OCI-LY7 (cell line): ENCODE data around the gene INPP5A. TPM values are rescaled to one million over a fixed set of nuclear protein-coding genes. Genes with fewer than 3 reads are reported as not detected.
"Not testable (repeated sequence)": the region's sequence is repeated elsewhere in the genome, so short reads cannot be mapped to it uniquely, and the experiment has no call there.

Experiments used
- BruUV-seq: library from RNA; stranded (reverse); fragments of 400-500 nt; replicated peaks from 2 replicates; lab custom pipeline; 2021; lab: Mats Ljungman, UMichigan
- CTCF ChIA-PET: fragments of 300-600 bp; sonication (Branson Sonifier 250); formaldehyde crosslinking; loops from one replicate; lab custom pipeline; 2022; ENCODE audit warnings: antibody characterized with exemption; ENCODE audit not compliant: unreplicated experiment; lab: Charles Lee
- POLR2A ChIA-PET: fragments of 300-600 bp; sonication (Branson Sonifier 250); formaldehyde crosslinking; loops from one replicate; lab custom pipeline; 2022; ENCODE audit warnings: antibody characterized with exemption; lab: Charles Lee
- DNase-seq: peaks from one replicate; pipeline ENCODE4 v3.0.0-alpha.2; 2015; ENCODE audit warnings: low spot score
- H2AFZ ChIP-seq: fragments of 200-600 bp; sonication (generic), shearing (Covaris generic); 2 replicates; pipeline ENCODE4 v1.6.1; 2014; ENCODE audit warnings: mild to moderate bottlenecking, antibody characterized with exemption, low read length, moderate library complexity
- H3K27ac ChIP-seq: fragments of 200-600 bp; sonication (generic); 2 replicates; pipeline ENCODE4 v1.5.1; 2014; ENCODE audit warnings: mixed run types, low read depth, mild to moderate bottlenecking, moderate library complexity, low read length, inconsistent platforms; ENCODE audit not compliant: poor library complexity, severe bottlenecking
- H3K36me3 ChIP-seq: fragments of 200-600 bp; sonication (generic); 2 replicates; pipeline ENCODE4 v1.6.1; 2014; ENCODE audit warnings: mild to moderate bottlenecking, antibody characterized with exemption, low read length, moderate library complexity, mixed read lengths; ENCODE audit not compliant: insufficient read depth
- H3K4me1 ChIP-seq: fragments of 200-600 bp; sonication (generic); 2 replicates; pipeline ENCODE4 v1.5.1; 2014; ENCODE audit warnings: mild to moderate bottlenecking, low read length; ENCODE audit not compliant: insufficient read depth, poor library complexity, severe bottlenecking
- H3K4me2 ChIP-seq: fragments of 200-600 bp; sonication (generic); 2 replicates; pipeline ENCODE4 v1.6.1; 2014; ENCODE audit warnings: mild to moderate bottlenecking, low read length
- H3K4me3 ChIP-seq: fragments of 200-600 bp; sonication (generic); 2 replicates; pipeline ENCODE4 v1.5.1; 2014; ENCODE audit warnings: mild to moderate bottlenecking, low read depth, low read length; ENCODE audit not compliant: poor library complexity, severe bottlenecking
- H3K79me2 ChIP-seq: fragments of 200-600 bp; sonication (generic); 2 replicates; pipeline ENCODE4 v1.6.1; 2016; ENCODE audit warnings: low read depth, mild to moderate bottlenecking, low read length, moderate library complexity, mixed read lengths; ENCODE audit not compliant: insufficient read depth
- H3K9me2 ChIP-seq: fragments of 200-600 bp; sonication (generic); 2 replicates; pipeline ENCODE4 v1.6.1; 2016; ENCODE audit warnings: mild to moderate bottlenecking, low read length, mixed read lengths; ENCODE audit not compliant: insufficient read depth
- H3K9me3 ChIP-seq: fragments of 200-600 bp; sonication (generic); 2 replicates; pipeline ENCODE4 v1.6.1; 2014; ENCODE audit warnings: mild to moderate bottlenecking, mixed run types, low read length, mixed read lengths
- H4K20me1 ChIP-seq: fragments of 200-600 bp; sonication (generic); 2 replicates; pipeline ENCODE4 v1.6.1; 2014; ENCODE audit warnings: mild to moderate bottlenecking, antibody characterized with exemption, low read length, moderate library complexity, mixed read lengths; ENCODE audit not compliant: insufficient read depth
- CTCF ChIP-seq: fragments of 200-600 bp; sonication (generic); conservative IDR thresholded peaks from 2 replicates; pipeline ENCODE4 v1.5.1; 2014; ENCODE audit warnings: mild to moderate bottlenecking, antibody characterized with exemption, low read length, moderate library complexity, mixed read lengths
- EZH2phosphoT487 ChIP-seq: fragments of 200-600 bp; sonication (generic); IDR thresholded peaks from 2 replicates; pipeline ENCODE4 v1.6.1; 2018; ENCODE audit warnings: low read depth, borderline replicate concordance, mild to moderate bottlenecking, mixed run types, antibody characterized with exemption, low read length, moderate library complexity, mixed read lengths
- intact Hi-C: fragments of 100-400 bp; cut with micrococcal nuclease; formaldehyde crosslinking; loops from one replicate; pipeline ENCODE4 v1.10.0; 2022; ENCODE audit not compliant: unreplicated experiment
- total RNA-seq, 2 experiments: library from RNA; depleted of rRNA in 1 of 2; stranded (reverse); fragments of >200 nt in 1 of 2; shearing (Covaris generic) in 1 of 2; gene quantifications; 2 replicates each; pipeline ENCODE4 v1.2.3, GENCODE V29; 2014 to 2022

The INPP5A gene
- total RNA-seq, 2 experiments from 2014 or later = 14.5 to 18.4 TPM

DNA sequence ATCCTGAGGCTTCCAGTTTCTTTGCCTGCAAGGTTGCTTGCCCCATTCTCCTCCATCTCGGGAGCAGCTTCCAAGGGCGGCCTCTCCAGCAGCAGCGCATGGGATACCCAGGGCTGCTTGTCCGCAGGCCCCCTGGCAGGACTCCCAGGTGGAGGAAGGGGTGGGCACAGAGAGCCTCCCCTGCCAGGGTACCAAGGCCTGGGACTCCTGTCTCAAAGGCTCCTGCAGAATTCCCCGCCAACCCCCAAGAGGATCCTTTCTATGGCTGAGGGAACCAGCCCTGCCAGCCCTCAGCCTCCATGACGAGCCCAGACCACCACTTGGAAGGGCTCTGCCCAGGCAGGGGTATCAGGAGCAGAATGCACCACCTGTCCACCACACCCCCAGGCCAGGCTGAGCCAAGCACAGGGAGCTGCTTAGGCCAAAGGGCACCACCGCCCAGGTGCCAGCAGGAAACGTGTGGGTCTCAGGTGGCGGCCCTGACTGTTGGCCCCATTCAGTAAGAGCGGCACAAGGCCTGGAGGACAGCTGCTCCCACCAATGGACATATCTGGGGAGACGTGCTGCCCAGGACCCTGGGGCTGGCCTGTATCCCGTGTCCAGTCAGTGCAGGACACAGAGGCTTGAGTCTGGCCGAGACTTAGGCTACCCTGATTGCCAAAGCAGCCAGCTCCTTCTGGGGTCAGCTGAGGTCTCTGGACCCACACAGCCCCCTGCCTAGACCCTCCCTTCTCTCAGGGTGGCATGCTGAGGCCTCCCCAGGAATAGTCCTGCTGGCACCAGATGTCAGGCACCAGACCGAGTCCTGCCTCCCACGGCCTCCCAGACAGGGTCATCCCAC, 33.8 kb upstream of the INPP5A start:
- TF ChIP-seq CTCF (no peak), EZH2phosphoT487 (no peak)
- Histone ChIP-seq H3K4me2 (no peak overlapping the region), H3K79me2 (no peaks in the 10 kb centered on the region), H3K9me3 (no peaks in the 10 kb centered on the region), H2AFZ (no peak overlapping the region), H3K4me3 (no peak overlapping the region), H3K9me2 (no peaks in the 10 kb centered on the region), H3K36me3 (no peaks in the 10 kb centered on the region), H4K20me1 (no peaks in the 10 kb centered on the region), H3K27ac (no peak overlapping the region), H3K4me1 (no peaks in the 10 kb centered on the region)
- no peak for DNase-seq
- intact Hi-C loops = no loop called here
- no TSS peak for BruUV-seq
- CTCF ChIA-PET = no interaction called here
- POLR2A ChIA-PET = no interaction called here

- ChIA-PET POLR2A (no interaction called here), CTCF (no interaction called here)
- Histone ChIP-seq H2AFZ (no peak overlapping the region), H3K4me3 (no peak overlapping the region), H3K4me1 (no peaks in the 10 kb centered on the region), H4K20me1 (no peaks in the 10 kb centered on the region), H3K9me2 (no peaks in the 10 kb centered on the region), H3K9me3 (no peaks in the 10 kb centered on the region), H3K4me2 (no peak overlapping the region), H3K27ac (no peak overlapping the region), H3K79me2 (no peaks in the 10 kb centered on the region), H3K36me3 (no peaks in the 10 kb centered on the region)
- BruUV-seq = no TSS peak
- intact Hi-C loops = no loop called here
- DNase-seq = no peak
- TF ChIP-seq CTCF (no peak), EZH2phosphoT487 (no peak)
Observed at GRCh38 chr10:132504501-132505272, 32.9 kb upstream of the INPP5A start.

DNA sequence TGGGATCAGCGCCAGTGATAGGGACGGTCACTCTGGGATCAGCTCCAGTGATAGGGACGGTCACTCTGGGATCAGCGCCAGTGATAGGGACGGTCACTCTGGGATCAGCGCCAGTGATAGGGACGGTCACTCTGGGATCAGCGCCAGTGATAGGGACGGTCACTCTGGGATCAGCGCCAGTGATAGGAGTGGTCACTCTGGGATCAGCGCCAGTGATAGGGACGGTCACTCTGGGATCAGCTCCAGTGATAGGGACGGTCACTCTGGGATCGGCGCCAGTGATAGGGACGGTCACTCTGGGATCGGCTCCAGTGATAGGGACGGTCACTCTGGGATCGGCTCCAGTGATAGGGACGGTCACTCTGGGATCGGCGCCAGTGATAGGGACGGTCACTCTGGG, 32.0 kb upstream of the INPP5A start:
- H3K4me1 ChIP-seq, H3K4me3 ChIP-seq, H3K9me2 ChIP-seq, H3K27ac ChIP-seq, DNase-seq, H3K79me2 ChIP-seq, CTCF ChIA-PET, BruUV-seq, POLR2A ChIA-PET, intact Hi-C loops, H3K9me3 ChIP-seq, H3K36me3 ChIP-seq, H3K4me2 ChIP-seq, H2AFZ ChIP-seq, H4K20me1 ChIP-seq: not testable (repeated sequence)
